Cortex of kidney (tissue), 1 donor: Measurements from ENCODE around the gene PDE3A.

Source experiments
- DNase-seq: peaks from one replicate; lab custom pipeline; 2025; lab: John Stamatoyannopoulos, UW

The PDE3A gene

DNA sequence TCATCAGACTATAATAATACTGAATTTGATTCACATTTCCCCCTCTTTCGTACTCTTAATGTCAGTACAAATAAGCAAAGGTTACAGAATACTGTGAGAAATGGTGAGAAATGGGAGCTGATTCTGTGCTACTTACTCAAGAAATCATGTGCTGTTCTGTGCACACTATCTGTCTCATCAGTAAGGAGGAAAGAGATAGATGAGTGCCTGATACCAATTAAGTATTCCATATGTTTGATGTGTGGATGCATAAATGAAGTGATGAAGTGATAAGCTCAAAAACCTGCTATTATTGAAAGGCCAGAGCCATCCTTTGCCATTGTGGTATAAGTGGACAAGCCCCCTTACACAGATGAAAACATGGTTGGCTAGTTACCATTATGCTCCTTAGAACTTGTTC is 127.7 kb downstream of the PDE3A start:
- no peak for DNase-seq

DNA sequence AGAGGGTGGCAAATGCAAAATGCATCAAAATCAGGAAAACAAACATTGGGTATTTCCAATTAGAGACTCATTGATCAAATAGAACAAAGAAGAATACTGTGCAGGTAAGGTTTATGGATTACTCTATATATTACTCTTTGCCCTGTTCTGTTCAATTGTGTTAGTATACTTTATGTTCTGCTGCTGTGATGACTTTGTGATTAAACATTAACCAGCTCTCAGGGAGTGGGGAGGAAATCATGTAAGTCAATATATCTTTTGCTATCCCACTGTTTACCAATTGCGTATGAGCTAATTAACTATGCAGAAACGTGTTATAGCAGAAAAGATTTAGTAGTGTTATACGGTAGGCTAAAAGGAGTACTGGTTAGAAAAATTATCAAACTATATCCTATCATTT is 129.4 kb downstream of the PDE3A start:
- no peak for DNase-seq

DNA sequence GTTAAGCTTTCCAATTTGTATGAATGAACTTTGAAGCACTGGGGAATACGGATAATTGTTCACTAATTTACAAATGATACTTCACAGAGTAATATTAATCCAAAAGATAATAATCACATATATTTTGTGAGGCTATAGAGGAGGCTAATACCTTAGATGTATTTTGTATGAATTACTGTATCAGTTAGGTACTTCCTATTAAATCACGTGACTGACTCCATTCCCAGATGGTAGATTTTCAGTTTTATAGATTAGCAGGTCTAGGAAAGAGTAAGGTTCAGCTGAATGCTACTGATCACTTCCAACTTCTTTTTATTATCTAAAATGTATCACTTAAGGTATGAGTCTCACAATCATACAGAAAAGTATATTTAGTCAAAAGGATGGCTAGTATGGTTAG is 133.6 kb downstream of the PDE3A start:
- no peak for DNase-seq

DNA sequence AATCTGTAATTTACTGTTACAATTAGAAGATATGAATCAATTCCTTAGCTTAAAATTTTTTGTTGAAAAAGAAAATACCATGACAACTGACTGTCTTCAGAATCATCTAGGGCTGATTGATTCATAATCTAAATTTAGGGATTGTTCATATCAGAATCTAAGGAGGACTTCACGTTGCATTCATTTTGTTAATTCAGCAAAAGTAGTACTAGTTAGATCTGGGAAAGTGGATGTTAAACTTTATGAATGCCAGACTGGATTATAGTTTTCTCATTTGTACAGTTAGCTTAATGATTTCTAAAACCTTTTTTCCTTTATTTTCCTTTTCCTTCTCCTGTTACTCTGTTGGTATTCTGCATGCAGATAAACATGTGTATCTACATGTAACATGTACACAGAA is 135.5 kb downstream of the PDE3A start:
- DNase-seq = no peak

DNA sequence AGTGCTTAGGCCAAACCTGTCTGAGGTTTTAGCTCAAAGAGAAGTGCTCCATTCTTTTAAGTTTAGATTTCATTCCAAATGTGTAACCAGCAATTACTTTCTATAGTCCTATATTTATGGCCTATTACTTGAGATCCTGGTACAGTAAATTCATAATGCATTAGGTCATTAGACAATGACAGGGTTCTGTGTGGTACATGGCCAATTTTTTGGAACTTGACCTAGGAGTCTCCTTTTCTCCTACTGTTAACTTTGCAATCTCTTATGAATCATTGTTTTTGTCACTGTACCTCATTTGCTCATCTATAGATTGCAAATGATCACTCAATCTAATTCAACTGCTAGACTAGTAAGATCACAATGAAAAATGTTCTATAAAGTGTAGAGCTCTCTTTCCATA is 136.7 kb downstream of the PDE3A start:
- DNase-seq = no peak

DNA sequence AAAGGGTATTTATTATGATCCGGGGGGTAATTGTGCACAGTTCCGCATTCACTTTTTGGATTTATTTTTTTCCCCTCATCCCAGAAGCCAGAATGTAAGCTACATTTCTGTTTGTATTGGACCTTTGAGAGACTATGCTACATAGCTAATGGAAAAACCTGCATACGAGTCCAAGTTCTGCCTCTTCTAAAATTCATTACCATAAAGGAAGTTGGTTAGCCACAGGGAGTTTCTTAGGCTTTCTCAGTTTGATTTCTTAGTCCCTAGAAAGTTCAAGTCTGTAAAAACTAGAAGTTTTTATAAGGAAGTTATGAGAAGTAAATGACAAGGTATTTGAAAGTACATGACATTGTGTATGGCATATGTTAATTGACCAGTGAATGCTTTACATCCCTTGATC is 138.7 kb downstream of the PDE3A start:
- DNase-seq = no peak

DNA sequence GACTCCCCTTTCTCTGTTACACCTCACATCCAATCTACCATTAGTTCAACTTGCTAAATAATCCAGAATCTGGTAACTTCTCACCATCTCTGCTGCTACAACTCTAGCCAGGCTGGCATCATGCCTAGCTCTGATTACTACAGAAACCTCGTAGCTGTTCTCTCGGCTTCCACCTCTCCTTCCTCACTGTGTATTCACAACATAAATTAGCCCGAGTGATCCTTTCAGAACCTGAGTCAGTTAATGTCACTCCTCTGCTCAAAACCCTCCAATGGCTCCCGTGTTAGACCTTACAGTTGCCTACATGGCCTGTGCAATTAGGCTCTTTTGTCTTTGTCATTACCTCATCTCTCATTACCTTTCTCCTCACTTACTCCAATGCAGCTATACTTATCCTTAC is 139.4 kb downstream of the PDE3A start:
- DNase-seq = no peak

DNA sequence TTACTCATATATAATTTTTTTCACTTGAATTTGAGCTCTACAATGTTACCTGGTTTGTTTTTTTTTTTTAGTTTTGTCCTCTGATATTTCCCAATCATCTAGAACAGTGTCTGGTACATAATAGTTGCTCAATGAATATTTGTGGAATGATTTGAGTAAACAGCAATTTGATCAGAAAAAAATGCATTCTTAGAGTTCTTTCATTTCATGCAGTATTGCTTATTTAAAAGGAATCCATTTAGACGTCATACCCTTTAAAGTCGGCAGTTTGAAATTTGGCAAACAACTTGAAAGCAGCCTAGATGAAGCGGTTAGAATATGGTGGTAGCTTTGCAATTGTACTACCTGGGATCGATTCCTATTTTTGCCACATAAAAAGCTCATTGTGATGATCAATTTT is 140.0 kb downstream of the PDE3A start:
- no peak for DNase-seq

DNA sequence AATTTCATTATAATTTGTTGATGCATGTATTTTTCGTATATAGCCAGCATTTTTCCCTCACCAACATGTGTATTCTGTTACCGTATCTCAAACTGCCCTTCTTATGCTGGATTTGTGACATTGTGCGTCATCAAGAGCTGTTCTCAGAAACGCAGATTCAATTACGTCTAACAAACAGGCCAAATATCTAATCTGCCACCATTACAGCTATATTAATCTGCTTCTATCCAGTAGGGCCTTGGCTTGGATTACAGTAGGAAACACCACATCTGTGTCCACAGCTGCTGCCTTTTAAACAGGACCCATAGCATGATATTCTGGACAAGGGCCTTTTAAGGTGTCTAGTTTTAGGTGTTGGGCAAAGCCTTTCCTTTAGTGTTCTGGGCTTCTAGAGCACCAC is 140.6 kb downstream of the PDE3A start:
- no peak for DNase-seq

DNA sequence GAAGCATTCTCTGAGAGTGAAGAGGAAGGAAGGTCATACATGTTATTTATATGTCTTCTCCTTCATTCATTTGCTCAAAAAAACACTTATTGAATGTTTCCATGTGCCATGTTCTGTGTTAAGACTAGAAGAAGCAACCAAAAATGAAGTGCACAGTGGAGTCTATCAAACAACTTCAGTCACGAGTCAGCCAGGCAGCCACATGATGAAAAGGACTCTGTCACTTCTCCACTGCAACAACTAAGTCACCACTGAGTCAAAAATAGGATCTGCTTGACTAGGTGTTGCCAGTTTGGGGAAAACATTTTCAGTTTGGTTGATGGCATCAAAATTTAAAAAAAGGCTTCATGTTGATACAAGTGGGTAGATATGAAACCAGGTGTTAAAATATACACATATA is 142.5 kb downstream of the PDE3A start:
- no peak for DNase-seq

DNA sequence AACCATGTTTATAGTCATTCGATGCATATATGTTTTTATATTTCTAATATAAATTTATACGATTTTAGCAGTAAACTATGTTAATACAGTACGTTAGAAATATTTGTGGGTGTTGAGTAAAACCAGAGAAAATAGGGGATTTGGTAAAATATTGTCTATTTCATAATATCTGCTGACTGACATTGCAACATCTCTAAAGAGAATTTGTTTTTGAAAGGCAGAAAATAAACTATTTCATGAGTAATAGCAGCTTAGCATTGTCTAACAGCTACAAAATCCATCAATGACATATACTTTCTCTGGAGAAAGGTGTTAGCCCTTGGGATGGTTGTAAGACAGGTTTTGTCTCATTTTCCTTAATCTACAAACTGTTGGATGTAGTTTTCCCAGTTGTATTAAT is 144.9 kb downstream of the PDE3A start:
- no peak for DNase-seq

DNA sequence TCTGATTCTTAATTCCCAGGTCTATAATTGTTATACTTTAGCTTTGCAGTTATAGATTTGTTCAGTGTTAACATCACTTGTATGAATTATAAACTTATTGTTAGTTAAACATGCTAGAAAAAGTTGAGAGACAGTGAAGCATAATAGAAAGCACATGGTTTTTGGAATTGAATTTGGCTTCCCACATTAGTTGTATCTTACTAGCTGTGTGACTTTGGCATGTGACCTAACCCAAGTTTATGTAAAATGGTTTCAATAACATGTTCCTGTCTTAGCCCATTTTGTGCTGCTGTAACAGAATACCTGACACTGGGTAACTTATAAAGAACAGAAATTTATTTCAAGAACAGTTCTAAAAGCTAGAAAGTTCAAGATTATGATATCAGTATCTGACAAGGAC is 146.3 kb downstream of the PDE3A start:
- no peak for DNase-seq

DNA sequence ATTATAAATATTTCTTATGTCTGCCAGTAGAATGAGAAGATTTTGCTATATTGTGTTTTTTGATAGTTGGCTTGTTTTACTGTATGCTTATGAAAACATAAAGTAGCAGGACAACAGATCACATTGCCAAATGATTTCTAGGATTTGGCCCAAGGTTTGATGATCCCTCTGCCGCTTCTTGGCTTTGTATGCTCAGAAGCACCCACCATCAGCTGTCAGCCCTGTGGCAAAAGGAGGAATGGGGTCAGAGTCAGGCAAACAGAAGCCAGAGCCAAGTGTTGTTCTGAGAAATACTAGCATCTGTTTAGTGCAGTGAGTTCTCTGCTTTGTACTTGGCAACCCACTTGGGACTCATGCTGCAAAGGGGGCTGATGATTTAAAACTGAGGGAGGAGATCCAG is 152.2 kb downstream of the PDE3A start:
- no peak for DNase-seq

DNA sequence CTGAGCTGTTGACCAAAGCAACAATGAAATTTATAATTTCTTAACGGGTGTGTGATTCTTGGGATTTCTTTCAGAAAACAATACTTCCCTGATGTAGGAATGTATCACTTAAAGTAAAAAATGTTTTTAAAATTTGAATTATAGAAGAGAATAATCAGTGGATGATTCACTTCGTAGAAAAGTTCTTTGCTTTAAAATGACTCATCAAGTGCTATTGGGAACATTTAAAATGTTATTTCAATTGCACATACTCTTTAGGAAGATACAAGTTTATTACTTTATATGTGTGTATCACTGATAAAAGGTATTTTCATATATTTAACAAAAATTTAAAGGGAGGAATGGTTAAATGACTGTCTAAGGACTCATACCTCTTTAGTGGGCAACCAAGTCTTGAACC is 155.3 kb downstream of the PDE3A start:
- no peak for DNase-seq

DNA sequence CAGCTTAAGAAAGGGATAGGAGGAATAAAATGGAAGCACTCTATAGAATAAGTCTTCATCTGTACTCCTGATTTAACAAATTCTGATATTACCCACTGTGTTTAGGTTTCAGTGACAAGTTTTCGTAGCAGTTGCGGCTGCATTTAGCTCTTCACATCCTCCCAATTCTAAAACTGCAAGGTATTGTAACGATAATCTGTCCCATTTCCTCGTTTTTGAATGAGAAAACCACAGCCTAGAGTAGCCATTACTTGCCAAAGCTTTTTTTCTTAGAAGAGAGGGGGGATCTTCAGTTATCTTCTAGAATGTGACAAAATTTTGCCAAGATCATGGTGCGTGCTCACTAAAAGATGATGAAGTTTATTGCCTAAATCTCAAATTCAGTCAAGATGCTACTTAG is 155.8 kb downstream of the PDE3A start:
- no peak for DNase-seq

DNA sequence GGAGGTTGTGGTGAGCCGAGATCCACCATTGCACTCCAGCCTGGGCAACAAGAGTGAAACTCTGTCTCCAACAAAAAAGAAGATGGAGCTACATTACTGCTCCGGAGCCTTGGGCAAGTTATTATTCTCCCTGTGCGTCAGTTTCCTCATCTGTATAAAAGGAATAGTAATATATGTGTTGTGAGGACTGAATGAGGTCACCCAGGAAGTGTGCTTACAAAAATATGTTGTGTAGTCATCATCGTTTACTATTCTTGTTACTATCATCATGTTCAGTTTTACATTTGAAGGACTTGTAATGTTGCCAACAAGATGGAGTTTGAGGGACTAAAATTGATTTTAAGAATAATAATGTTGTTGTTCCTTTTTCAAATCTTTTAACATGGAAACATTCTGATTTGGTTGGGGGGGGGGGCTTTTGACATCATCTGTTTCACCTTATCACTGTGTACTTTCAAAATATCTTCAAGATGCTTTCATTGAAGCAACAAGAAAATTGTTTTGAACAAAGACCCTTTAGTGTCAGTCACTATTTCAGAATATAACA is 156.8 kb downstream of the PDE3A start:
- DNase-seq = no peak

DNA sequence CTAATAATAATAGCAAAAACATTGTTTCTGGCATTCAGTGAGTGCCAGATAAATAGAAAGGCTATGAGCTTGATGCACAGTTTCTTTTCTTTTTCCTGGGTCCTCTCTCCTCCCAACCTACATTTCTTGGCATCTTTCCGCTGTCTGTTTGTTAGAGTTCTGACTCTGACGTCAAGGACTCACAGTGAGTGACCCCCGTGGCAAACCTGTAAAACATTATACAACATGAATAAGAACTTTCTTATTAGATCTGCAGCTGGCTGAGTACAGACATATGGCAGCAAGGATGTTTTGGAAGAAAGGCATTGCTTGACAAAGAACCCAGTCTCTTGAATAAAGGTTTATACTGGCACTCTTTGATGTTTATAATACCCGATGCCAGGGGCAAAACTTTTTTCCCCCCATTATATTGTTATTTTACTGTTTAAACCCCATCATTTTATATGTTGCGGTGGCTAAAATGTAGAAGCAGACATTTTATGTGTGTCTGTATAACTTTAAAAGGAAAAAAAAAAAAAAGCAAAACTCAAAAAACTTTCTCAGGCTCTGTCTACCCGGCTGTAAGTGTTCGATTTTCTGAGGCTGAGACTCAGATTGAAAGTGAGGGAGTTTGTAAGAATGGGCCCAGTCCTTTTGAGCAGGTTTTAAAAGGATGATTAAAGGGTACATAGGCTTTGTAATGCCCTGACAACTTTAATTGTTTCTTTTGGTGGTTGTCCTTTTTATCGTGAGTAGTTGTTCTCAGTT is 159.3 kb downstream of the PDE3A start:
- no peak for DNase-seq

DNA sequence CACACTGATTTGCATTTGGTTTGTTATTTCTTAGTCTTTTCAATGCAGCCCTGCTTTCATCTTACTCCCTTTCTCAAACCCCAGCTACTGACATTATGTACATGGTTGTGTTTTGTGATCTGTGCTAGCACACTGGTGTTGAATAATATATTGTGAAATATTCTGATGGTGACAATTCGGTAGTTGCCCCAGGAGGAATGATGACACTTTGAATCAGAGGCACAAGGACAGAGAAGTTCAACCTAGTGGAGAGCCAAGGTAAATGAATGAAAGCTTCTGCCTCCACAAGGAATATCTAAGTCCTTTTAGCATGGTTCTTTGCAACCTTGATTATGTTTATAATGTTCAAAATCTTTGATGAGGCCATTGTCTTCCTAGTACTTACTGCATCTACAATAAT is 159.9 kb downstream of the PDE3A start:
- no peak for DNase-seq

DNA sequence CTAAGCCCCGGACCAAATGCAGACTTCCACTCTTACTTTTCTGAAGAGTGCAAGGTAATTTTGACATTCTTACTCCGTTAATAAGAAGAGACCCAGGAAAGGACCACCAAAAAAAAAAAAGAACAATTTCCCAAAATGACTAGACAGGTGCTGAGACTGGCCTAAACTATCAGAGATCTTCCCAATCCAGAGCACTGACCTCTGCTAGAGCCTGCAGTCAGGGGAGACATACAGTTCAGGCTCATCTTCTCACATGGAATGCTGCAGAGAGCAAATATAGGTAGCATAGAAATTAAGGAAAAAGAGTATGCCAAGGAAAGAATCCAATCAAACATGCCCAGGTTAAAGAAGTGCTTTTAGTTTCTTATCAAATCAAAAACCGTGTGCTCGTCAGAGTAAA is 177.9 kb downstream of the PDE3A start:
- no peak for DNase-seq

DNA sequence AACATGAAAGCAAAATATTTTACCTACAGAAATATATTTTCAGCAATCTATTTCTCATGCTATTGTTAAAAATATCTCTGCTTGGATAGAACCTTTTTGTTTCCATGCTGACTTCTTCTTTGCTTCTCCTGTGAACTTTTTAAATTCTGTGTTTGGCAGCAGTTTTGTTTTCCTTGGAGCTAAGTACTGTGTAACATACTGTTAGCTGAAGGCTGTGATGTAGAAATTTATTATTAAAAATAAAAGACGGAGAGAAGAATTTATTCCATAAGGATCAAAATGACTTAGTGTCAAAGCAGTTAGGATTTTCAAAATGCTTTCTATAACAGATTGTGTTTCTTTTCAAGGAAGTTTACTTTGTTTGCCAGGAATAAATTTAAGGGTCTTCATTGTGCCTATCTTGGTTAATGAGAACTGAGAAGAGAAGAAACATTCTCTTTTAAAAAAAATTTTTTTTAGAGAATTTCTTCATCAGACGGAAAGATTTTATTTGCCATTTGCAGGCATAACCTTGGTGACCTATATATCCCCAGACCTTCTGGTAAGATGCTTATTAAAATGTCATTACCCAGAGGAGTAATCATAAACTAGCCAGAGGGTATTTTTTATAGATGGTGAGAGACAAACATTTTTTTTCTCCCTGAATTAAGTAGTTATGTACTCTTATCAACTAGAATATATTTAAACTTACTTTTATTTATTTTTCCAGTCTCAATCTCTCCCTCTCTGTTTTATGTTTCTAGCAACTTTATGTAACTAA is 179.7 kb downstream of the PDE3A start:
- no peak for DNase-seq

DNA sequence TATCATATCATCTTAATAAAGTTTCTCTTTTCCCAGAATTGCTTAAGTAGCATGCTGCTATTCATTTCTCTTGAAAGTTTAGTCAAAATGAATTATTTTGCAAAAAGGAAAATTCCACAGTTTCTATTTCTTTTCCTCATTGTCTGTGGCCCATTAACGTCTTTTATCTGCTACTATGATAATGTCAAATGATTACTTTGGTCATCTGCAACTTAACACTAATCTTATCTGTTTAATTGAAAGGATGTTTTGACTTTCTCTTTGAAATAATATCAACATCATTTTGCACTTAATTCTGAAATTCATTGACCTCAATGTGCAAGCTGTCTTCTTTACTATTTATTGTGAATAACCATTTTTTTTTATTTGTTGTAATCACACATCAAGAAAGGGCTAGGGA is 180.3 kb downstream of the PDE3A start:
- DNase-seq = no peak

DNA sequence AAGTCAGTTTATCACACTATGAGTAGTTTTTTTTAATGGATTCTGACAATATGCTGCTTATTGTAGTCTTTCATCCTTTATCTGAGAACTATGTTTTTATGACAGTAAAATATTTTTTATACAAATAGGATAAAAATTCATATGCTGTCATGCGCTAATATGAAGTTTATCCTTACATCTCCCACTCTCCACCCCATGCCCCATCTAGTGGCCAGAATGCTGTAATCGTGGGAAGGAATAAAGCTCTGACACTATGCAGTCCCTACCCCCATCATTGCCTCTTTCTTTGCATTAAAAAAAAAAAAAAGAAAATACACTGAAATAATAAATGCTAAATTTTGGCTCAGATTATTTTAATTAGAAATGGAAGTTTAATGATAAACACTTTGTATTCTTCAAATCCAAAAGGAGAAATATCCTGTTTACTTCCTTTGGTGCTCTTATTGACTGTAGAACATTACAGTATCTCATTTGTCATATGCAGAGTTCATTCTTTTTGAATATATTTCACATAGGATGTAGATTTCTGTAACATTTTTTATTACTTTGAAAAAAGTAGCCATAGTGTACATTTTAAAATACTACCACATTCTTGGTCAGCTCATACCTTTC is 180.9 kb downstream of the PDE3A start:
- no peak for DNase-seq
